Upper lobe of left lung (tissue), 6 donors: ENCODE measurements around the gene GTF3C5. TPM values are rescaled to one million over a fixed set of nuclear protein-coding genes. Genes with fewer than 3 reads are reported as not detected.

Experiments
- ATAC-seq, 2 donors: fragments of 200-7000 bp; cut with Tn5 transposase; one replicate each; pipeline ENCODE4 v1.9.1; 2022; ENCODE audit warnings: mild to moderate bottlenecking in 2 of 2, moderate library complexity in 2 of 2; ENCODE audit not compliant: low FRiP score in 2 of 2
- DNase-seq, 2 donors: peaks; one replicate each; pipeline ENCODE4 v3.0.0-alpha.2; 2019 to 2020
- H3K27ac ChIP-seq, 4 donors: fragments of 200-600 bp; sonication (generic); one replicate each; pipeline ENCODE4 v1.5.1; 2016 to 2019
- H3K27me3 ChIP-seq, 4 donors: fragments of 200-600 bp; sonication (generic); one replicate each; pipeline ENCODE4 v1.5.1; 2017 to 2019
- H3K36me3 ChIP-seq, 4 donors: fragments of 200-600 bp; sonication (generic); one replicate each; pipeline ENCODE4 v1.5.1; 2016 to 2019
- H3K4me1 ChIP-seq, 4 donors: fragments of 200-600 bp; sonication (generic); one replicate each; pipeline ENCODE4 v1.5.1; 2018 to 2019
- H3K4me3 ChIP-seq, 4 donors: fragments of 200-600 bp; sonication (generic); one replicate each; pipeline ENCODE4 v1.5.1; 2017 to 2019; ENCODE audit warnings: mild to moderate bottlenecking in 2 of 4, moderate library complexity in 1 of 4
- H3K9me3 ChIP-seq, 4 donors: fragments of 200-600 bp; sonication (generic); one replicate each; pipeline ENCODE4 v1.5.1; 2018 to 2019
- CTCF ChIP-seq, 6 experiments: fragments of 450-650 bp in 4 of 6; fragments of 200-600 bp in 2 of 6; sonication (generic) in 2 of 6; IDR thresholded peaks; one replicate each; pipeline ENCODE4 v1.5.1; 2016 to 2019; ENCODE audit warnings: antibody characterized with exemption in 6 of 6
- EP300 ChIP-seq, 4 donors: sonication (generic); formaldehyde crosslinking; IDR thresholded peaks; one replicate each; pipeline ENCODE4 v1.5.1; 2017; ENCODE audit warnings: antibody characterized with exemption in 4 of 4, control low read depth in 2 of 4
- POLR2A ChIP-seq, 4 donors: fragments of 450-650 bp; IDR thresholded peaks; one replicate each; pipeline ENCODE4 v1.5.1; 2016 to 2017; ENCODE audit warnings: antibody characterized with exemption in 4 of 4, mild to moderate bottlenecking in 2 of 4
- POLR2AphosphoS5 ChIP-seq, 2 donors: sonication (generic); formaldehyde crosslinking; IDR thresholded peaks; one replicate each; pipeline ENCODE4 v1.5.1; 2017; ENCODE audit warnings: antibody characterized with exemption in 2 of 2
- WGBS, 2 donors: methylation state at CpG; one replicate each; pipeline ENCODE4 v1.1.5; 2017 to 2018; 5-methylcytosine and 5-hydroxymethylcytosine counted together
- total RNA-seq, 6 donors: library from RNA; depleted of rRNA in 4 of 6; stranded (reverse); fragments of >200 nt in 4 of 6; gene quantifications; one replicate each; pipeline versions ENCODE4 v1.1.0 to v1.2.1, GENCODE V29; 2016 to 2021
- donor health status: DM: no; HTN: no; CAD: no; lungs with moderate emphysema.
- donor health status: DM: no; HTN: yes; CAD: no; lungs with severe emphysema.

Gene GTF3C5
- total RNA-seq, 6 donors from 2014 or later = 40.9 to 133 (median 49.7) TPM

DNA sequence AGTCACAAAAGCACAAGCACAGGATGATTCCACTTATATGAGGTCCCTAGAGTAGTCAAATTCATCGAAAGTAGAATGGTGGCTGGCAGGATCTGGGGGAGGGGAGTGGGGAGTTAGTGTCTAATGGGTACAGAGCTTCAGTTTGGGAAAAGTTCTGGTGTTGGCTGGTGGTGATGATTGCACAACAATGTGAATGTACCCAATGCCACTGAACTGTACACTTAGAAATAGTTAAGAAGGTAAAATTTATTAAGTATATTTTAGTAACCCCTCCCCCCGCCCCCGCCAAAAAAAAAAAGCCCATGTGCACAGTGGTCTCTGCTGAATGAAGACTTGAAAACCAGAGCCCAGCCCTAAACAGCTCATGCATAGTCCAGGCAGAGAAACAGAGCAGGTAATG is 24.8 kb upstream of the GTF3C5 start:
- no peaks in the 10 kb centered on the region for H3K27me3 ChIP-seq
- TF ChIP-seq EP300 (IDR thresholded peaks at IDR 0.05) = no peak
- no peak for TF ChIP-seq CTCF (IDR thresholded peaks at IDR 0.05)
- no peak for TF ChIP-seq POLR2A (IDR thresholded peaks at IDR 0.05)
- no peak for TF ChIP-seq POLR2AphosphoS5 (IDR thresholded peaks at IDR 0.05)
- no peak overlapping the region for H3K4me3 ChIP-seq
- no peak overlapping the region for H3K27ac ChIP-seq
- WGBS, 2 donors = 67 to 81% methylated on average over 3 of the region's 3 CpGs
- ATAC-seq = no peak
- H3K9me3 ChIP-seq = no peaks in the 10 kb centered on the region
- H3K4me1 ChIP-seq = no peaks in the 10 kb centered on the region
- no peaks in the 10 kb centered on the region for H3K36me3 ChIP-seq
- DNase-seq = no peak

- no peak for ATAC-seq
- H3K36me3 ChIP-seq = no peaks in the 10 kb centered on the region
- no peaks in the 10 kb centered on the region for H3K27me3 ChIP-seq
- no peak for DNase-seq
- H3K4me1 ChIP-seq = no peaks in the 10 kb centered on the region
- no peak overlapping the region for H3K4me3 ChIP-seq
- TF ChIP-seq POLR2AphosphoS5 (IDR thresholded peaks at IDR 0.05) (no peak), EP300 (IDR thresholded peaks at IDR 0.05) (no peak), CTCF (IDR thresholded peaks at IDR 0.05) (no peak), POLR2A (IDR thresholded peaks at IDR 0.05) (no peak)
- no peak overlapping the region for H3K27ac ChIP-seq
- no peaks in the 10 kb centered on the region for H3K9me3 ChIP-seq
- 85 to 89% methylated on average over 5 of the region's 5 CpGs for WGBS, 2 donors
Measured at GRCh38 chr9:133006731-133007352, 24.0 kb upstream of the GTF3C5 start.

GRCh38 chr9:133008406-133008805 is 22.4 kb upstream of the GTF3C5 start:
- 83 to 88% methylated on average over 4 to 7 of the region's 7 CpGs for WGBS, 2 donors
- no peak for ATAC-seq

DNA sequence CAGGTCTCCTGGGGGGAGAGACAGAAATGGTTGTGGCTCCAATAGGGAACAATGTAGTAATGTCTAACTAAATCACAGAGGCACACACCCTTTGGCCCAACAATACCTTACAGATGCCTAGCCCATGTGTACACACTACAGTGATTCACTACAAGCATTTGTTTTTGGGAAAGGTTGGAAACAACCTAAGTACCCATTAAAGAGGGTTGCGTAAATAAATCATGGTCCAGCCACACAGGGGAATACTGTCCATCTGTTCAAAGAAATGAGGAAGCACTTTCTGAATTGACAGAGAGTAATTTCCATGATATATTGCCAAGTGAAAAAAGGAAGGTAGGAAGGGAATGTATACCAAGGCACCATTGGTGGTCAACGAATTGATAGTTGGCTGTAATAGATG is 22.0 kb upstream of the GTF3C5 start:
- Histone ChIP-seq H3K9me3 (no peaks in the 10 kb centered on the region), H3K4me1 (no peaks in the 10 kb centered on the region), H3K36me3 (no peaks in the 10 kb centered on the region), H3K27ac (no peak overlapping the region), H3K27me3 (no peaks in the 10 kb centered on the region), H3K4me3 (no peak overlapping the region)
- TF ChIP-seq CTCF (IDR thresholded peaks at IDR 0.05) (no peak), POLR2AphosphoS5 (IDR thresholded peaks at IDR 0.05) (no peak), EP300 (IDR thresholded peaks at IDR 0.05) (no peak), POLR2A (IDR thresholded peaks at IDR 0.05) (no peak)
- no peak for ATAC-seq
- DNase-seq = no peak
- WGBS, 2 donors = 59 to 69% methylated on average over 2 of the region's 2 CpGs

More at GRCh38 chr9:133008406-133008805, 22.4 kb upstream of the GTF3C5 start:
- no peak overlapping the region for H3K27ac ChIP-seq
- no peak overlapping the region for H3K4me3 ChIP-seq
- no peaks in the 10 kb centered on the region for H3K27me3 ChIP-seq
- H3K9me3 ChIP-seq = no peaks in the 10 kb centered on the region
- H3K36me3 ChIP-seq = no peaks in the 10 kb centered on the region
- H3K4me1 ChIP-seq = no peaks in the 10 kb centered on the region
- TF ChIP-seq CTCF (IDR thresholded peaks at IDR 0.05) = no peak
- DNase-seq = no peak

DNA sequence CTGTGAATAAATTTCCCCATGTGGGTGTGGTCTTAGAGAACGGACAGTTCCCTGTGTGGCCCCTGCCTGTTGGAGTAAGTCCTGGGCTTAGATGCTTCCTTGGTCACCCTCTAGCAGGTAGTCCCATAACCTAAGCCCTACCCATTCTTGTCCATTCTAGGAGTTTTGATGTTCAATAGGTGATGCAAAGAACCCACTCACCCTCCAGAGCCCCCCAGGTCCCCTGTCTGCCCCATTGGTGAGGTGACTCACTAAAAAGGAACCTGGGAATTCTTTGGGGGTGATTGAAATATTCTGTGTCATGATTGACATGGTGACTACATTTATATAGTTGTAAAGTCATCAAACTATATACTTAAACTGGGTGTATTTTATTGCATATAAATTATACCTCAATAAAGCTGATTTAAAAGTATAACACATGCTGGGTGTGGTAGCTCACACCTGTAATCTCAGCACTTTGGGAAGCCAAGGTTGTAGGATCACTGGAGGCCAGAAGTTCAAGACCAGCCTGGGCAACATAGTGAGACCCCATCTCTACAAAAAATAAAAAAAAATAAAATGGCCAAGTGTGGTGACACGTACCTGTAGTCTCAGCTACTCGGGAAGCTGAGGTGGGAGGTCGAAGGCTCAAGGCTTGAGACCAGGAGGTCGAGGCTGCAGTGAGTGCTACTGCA is 20.8 kb upstream of the GTF3C5 start:
- 87 to 93% methylated on average over 4 to 5 of the region's 5 CpGs for WGBS, 2 donors
- Histone ChIP-seq H3K27me3 (no peaks in the 10 kb centered on the region), H3K9me3 (no peaks in the 10 kb centered on the region), H3K27ac (no peak overlapping the region), H3K4me1 (no peaks in the 10 kb centered on the region), H3K4me3 (no peak overlapping the region), H3K36me3 (no peaks in the 10 kb centered on the region)
- TF ChIP-seq POLR2A (IDR thresholded peaks at IDR 0.05) (no peak), EP300 (IDR thresholded peaks at IDR 0.05) (no peak), CTCF (IDR thresholded peaks at IDR 0.05) (no peak), POLR2AphosphoS5 (IDR thresholded peaks at IDR 0.05) (no peak)
- ATAC-seq (no peak), DNase-seq (no peak)
